Lower lobe of right lung (tissue), 2 donors: Measurements from ENCODE around the gene ALOX5AP. TPM values are rescaled to one million over a fixed set of nuclear protein-coding genes. Genes with fewer than 3 reads are reported as not detected.
A peak's percentile ranks its signal among the peaks of the same experiment; 100 is the strongest.

Experiments used
- ATAC-seq, 2 donors: fragments of 200-7000 bp; cut with Tn5 transposase; one replicate each; pipeline ENCODE4 v1.9.1; 2020 to 2022; ENCODE audit warnings: mild to moderate bottlenecking in 2 of 2, moderate library complexity in 2 of 2
- DNase-seq: peaks from one replicate; pipeline ENCODE4 v3.0.0-alpha.2; 2020
- H3K27ac ChIP-seq: fragments of 200-600 bp; one replicate; pipeline ENCODE4 v1.8.0; 2022
- H3K27me3 ChIP-seq: fragments of 200-600 bp; one replicate; pipeline ENCODE4 v1.8.0; 2022; ENCODE audit warnings: low read depth
- H3K36me3 ChIP-seq: fragments of 200-600 bp; one replicate; pipeline ENCODE4 v1.8.0; 2022; ENCODE audit warnings: mild to moderate bottlenecking
- H3K4me1 ChIP-seq: fragments of 200-600 bp; one replicate; pipeline ENCODE4 v1.8.0; 2022
- H3K4me3 ChIP-seq: fragments of 200-600 bp; one replicate; pipeline ENCODE4 v1.8.0; 2022; ENCODE audit warnings: mild to moderate bottlenecking
- H3K9me3 ChIP-seq: fragments of 200-600 bp; one replicate; pipeline ENCODE4 v1.8.0; 2022
- intact Hi-C: fragments of 100-400 bp; cut with DNase I; formaldehyde crosslinking; loops from one replicate; pipeline ENCODE4 v1.11.0; 2022
- total RNA-seq: library from RNA; stranded (reverse); fragmentation: NEBNext Ultra II Directional; extraction: Animal tissue kit (Norgen Biotek cat#: 25700); gene quantifications from one replicate; pipeline ENCODE4 v1.2.1, GENCODE V29; 2021
- TF ChIP-seq, protein P1 (sequence below): fragments of 200-600 bp; IDR thresholded peaks from one replicate; pipeline ENCODE4 v1.8.0; 2022; ENCODE audit warnings: antibody characterized with exemption, mild to moderate bottlenecking
- donor health status: DM: no; HTN: yes; CAD: no; lungs with severe emphysema.

ALOX5AP gene
- total RNA-seq, 1 donor from 2014 or later: 311 TPM

- TF ChIP-seq, protein P1, sequence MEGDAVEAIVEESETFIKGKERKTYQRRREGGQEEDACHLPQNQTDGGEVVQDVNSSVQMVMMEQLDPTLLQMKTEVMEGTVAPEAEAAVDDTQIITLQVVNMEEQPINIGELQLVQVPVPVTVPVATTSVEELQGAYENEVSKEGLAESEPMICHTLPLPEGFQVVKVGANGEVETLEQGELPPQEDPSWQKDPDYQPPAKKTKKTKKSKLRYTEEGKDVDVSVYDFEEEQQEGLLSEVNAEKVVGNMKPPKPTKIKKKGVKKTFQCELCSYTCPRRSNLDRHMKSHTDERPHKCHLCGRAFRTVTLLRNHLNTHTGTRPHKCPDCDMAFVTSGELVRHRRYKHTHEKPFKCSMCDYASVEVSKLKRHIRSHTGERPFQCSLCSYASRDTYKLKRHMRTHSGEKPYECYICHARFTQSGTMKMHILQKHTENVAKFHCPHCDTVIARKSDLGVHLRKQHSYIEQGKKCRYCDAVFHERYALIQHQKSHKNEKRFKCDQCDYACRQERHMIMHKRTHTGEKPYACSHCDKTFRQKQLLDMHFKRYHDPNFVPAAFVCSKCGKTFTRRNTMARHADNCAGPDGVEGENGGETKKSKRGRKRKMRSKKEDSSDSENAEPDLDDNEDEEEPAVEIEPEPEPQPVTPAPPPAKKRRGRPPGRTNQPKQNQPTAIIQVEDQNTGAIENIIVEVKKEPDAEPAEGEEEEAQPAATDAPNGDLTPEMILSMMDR: no peak
- no peak for ATAC-seq
- no peak overlapping the region for H3K27ac ChIP-seq
- no peak overlapping the region for H3K4me3 ChIP-seq
- no peaks in the 10 kb centered on the region for H3K36me3 ChIP-seq
- DNase-seq: no peak
- intact Hi-C loops: no loop called here
- H3K27me3 ChIP-seq: no peaks in the 10 kb centered on the region
- H3K9me3 ChIP-seq: no peaks in the 10 kb centered on the region
- H3K4me1 ChIP-seq: peaks cover 21% of the 10 kb centered on the region
These were observed 72.0 kb downstream of the ALOX5AP start for GRCh38 chr13:30807392-30807791.

GRCh38 chr13:30808600-30808999, 73.3 kb downstream of the ALOX5AP start:
- no peak overlapping the region for H3K27ac ChIP-seq
- ATAC-seq (no peak), DNase-seq (no peak)
- intact Hi-C loops: no loop called here
- H3K9me3 ChIP-seq: no peaks in the 10 kb centered on the region
- H3K36me3 ChIP-seq: no peaks in the 10 kb centered on the region
- no peak overlapping the region for H3K4me3 ChIP-seq
- peaks cover 11% of the 10 kb centered on the region for H3K4me1 ChIP-seq
- TF ChIP-seq, protein P1: no peak
- H3K27me3 ChIP-seq: no peaks in the 10 kb centered on the region

GRCh38 chr13:30809787-30810186, 74.4 kb downstream of the ALOX5AP start:
- no peak overlapping the region for H3K27ac ChIP-seq
- ATAC-seq (no peak), DNase-seq (no peak)
- H3K4me1 ChIP-seq: peaks cover 11% of the 10 kb centered on the region
- H3K27me3 ChIP-seq: no peaks in the 10 kb centered on the region
- no peaks in the 10 kb centered on the region for H3K36me3 ChIP-seq
- TF ChIP-seq, protein P1: no peak
- H3K4me3 ChIP-seq: no peak overlapping the region
- no peaks in the 10 kb centered on the region for H3K9me3 ChIP-seq
- intact Hi-C loops: no loop called here

- no peak for DNase-seq
- TF ChIP-seq, protein P1: no peak
- Histone ChIP-seq H3K27me3 (no peaks in the 10 kb centered on the region), H3K9me3 (no peaks in the 10 kb centered on the region), H3K27ac (no peak overlapping the region), H3K4me3 (no peak overlapping the region), H3K36me3 (no peaks in the 10 kb centered on the region), H3K4me1 (peaks cover 11% of the 10 kb centered on the region)
- intact Hi-C loops: no loop called here
- peak in 1 of 2 donors; percentile 23 for ATAC-seq
These were observed 74.9 kb downstream of the ALOX5AP start for GRCh38 chr13:30810261-30810701.

- peaks cover 11% of the 10 kb centered on the region for H3K4me1 ChIP-seq
- DNase-seq (no peak), ATAC-seq (no peak)
- no peaks in the 10 kb centered on the region for H3K9me3 ChIP-seq
- H3K27me3 ChIP-seq: no peaks in the 10 kb centered on the region
- TF ChIP-seq, protein P1: no peak
- no peak overlapping the region for H3K4me3 ChIP-seq
- H3K27ac ChIP-seq: no peak overlapping the region
- H3K36me3 ChIP-seq: no peaks in the 10 kb centered on the region
- intact Hi-C loops: no loop called here
These were observed 75.5 kb downstream of the ALOX5AP start for GRCh38 chr13:30810801-30811200.

Other genes starting within 250 kb of the ALOX5AP start
- gene USPL1, start 117.6 kb upstream of the ALOX5AP start, total RNA-seq: 14.9 TPM
- gene MEDAG, start 170.7 kb downstream of the ALOX5AP start, total RNA-seq: 7.2 TPM
- 0.27 TPM for gene TEX26, start 197.1 kb downstream of the ALOX5AP start, total RNA-seq